Natural killer cell (primary cell): ENCODE data around the gene LHX3. TPM values are rescaled to one million over a fixed set of nuclear protein-coding genes. Genes with fewer than 3 reads are reported as not detected.

ENCODE experiments used
- ATAC-seq, 3 donors: fragments of 150-1000 bp in 2 of 3; fragments of 200-7000 bp in 1 of 3; cut with Tn5 transposase; 1 replicate in 1 of 3; 2 replicates in 2 of 3; pipeline ENCODE4 v1.10.0; 2021; ENCODE audit warnings: mild to moderate bottlenecking in 2 of 3, moderate library complexity in 2 of 3
- DNase-seq, 2 donors: peaks; one replicate each; pipeline versions ENCODE4 v3.0.0 to v3.0.0-alpha.2; 2013 to 2021; ENCODE audit warnings: mixed read lengths in 1 of 2
- H3K27ac ChIP-seq: one replicate; pipeline ENCODE4 v1.5.1; 2013; ENCODE audit warnings: mild to moderate bottlenecking, low read length
- H3K27me3 ChIP-seq: one replicate; pipeline ENCODE4 v1.6.1; 2013; ENCODE audit warnings: low read length; ENCODE audit not compliant: control insufficient read depth, insufficient read depth
- H3K36me3 ChIP-seq: one replicate; pipeline ENCODE4 v1.6.1; 2013; ENCODE audit warnings: low read length; ENCODE audit not compliant: control insufficient read depth, insufficient read depth
- H3K4me1 ChIP-seq: one replicate; pipeline ENCODE4 v1.6.1; 2013; ENCODE audit warnings: low read length; ENCODE audit not compliant: control insufficient read depth, insufficient read depth
- H3K4me3 ChIP-seq: one replicate; pipeline ENCODE4 v1.5.1; 2013; ENCODE audit warnings: low read length
- H3K9me3 ChIP-seq: one replicate; pipeline ENCODE4 v1.6.1; 2013; ENCODE audit warnings: low read length; ENCODE audit not compliant: control insufficient read depth, insufficient read depth
- H3K27ac Mint-ChIP-seq, 2 donors: one replicate each; pipeline ENCODE4 v1.8.0; 2022; ENCODE audit warnings: mild to moderate bottlenecking in 2 of 2, mixed read lengths in 2 of 2, moderate library complexity in 1 of 2
- H3K27me3 Mint-ChIP-seq, 2 donors: one replicate each; pipeline ENCODE4 v1.8.0; 2022; ENCODE audit warnings: low read depth in 2 of 2, mixed read lengths in 2 of 2
- H3K36me3 Mint-ChIP-seq: one replicate; pipeline ENCODE4 v1.8.0; 2022; ENCODE audit warnings: mixed read lengths
- H3K4me1 Mint-ChIP-seq, 2 donors: one replicate each; pipeline ENCODE4 v1.8.0; 2022; ENCODE audit warnings: mixed read lengths in 2 of 2
- H3K4me3 Mint-ChIP-seq: one replicate; pipeline ENCODE4 v1.8.0; 2022; ENCODE audit warnings: mild to moderate bottlenecking, moderate library complexity, mixed read lengths
- H3K9me3 Mint-ChIP-seq, 2 donors: one replicate each; pipeline ENCODE4 v1.8.0; 2022; ENCODE audit warnings: mixed read lengths in 2 of 2
- CTCF ChIP-seq: fragments of 200-600 bp; IDR thresholded peaks from one replicate; pipeline ENCODE4 v1.8.0; 2022; ENCODE audit warnings: antibody characterized with exemption
- WGBS: methylation state at CpG from one replicate; pipeline ENCODE4 v1.1.7; 2013; ENCODE audit warnings: missing lambda C conversion rate; ENCODE audit not compliant: insufficient coverage; 5-methylcytosine and 5-hydroxymethylcytosine counted together
- intact Hi-C: fragments of 100-400 bp; cut with micrococcal nuclease; formaldehyde crosslinking; loops from one replicate; pipeline ENCODE4 v1.14.2; 2022
- total RNA-seq, 4 donors: library from RNA; stranded (reverse); fragments of 120-200 nt in 1 of 4; gene quantifications; one replicate each; pipeline versions ENCODE4 v1.2.3 to v1.2.4, GENCODE V29; 2013 to 2022

Gene LHX3
- total RNA-seq, 3 donors from 2014 or later (not counting 1 experiment from before 2014, with no cell fraction given): 0.38 TPM; not detected in 2

- Histone ChIP-seq H3K27me3 (peaks cover 14% of the 10 kb centered on the region), H3K27ac (no peak overlapping the region), H3K4me1 (no peaks in the 10 kb centered on the region), H3K4me3 (no peak overlapping the region), H3K36me3 (no peaks in the 10 kb centered on the region), H3K9me3 (no peaks in the 10 kb centered on the region)
- Mint-ChIP-seq H3K9me3 (no peaks in the 10 kb centered on the region), H3K27me3 (peaks cover 17 to 32% of the 10 kb centered on the region in 2 donors), H3K36me3 (no peaks in the 10 kb centered on the region), H3K4me1 (no peaks in the 10 kb centered on the region), H3K27ac (no peak overlapping the region), H3K4me3 (no peak overlapping the region)
- intact Hi-C loops: no loop called here
- ATAC-seq (no peak), DNase-seq (no peak)
- no peak for TF ChIP-seq CTCF
- WGBS: 44% methylated on average over 24 of the region's 30 CpGs
Observed at GRCh38 chr9:136191099-136191959, 13.6 kb downstream of the LHX3 start.

- no peak overlapping the region for H3K4me3 ChIP-seq
- intact Hi-C loops: no loop called here
- H3K36me3 Mint-ChIP-seq: no peaks in the 10 kb centered on the region
- H3K27ac ChIP-seq: no peak overlapping the region
- no peaks in the 10 kb centered on the region for H3K4me1 ChIP-seq
- WGBS: 51% methylated on average over 11 of the region's 11 CpGs
- H3K36me3 ChIP-seq: no peaks in the 10 kb centered on the region
- peak in 1 of 3 donors; percentile 17 for ATAC-seq
- no peaks in the 10 kb centered on the region for H3K9me3 ChIP-seq
- peaks cover 14 to 27% of the 10 kb centered on the region in 2 donors for H3K27me3 Mint-ChIP-seq
- H3K27me3 ChIP-seq: peaks cover 9% of the 10 kb centered on the region
- H3K4me1 Mint-ChIP-seq: no peaks in the 10 kb centered on the region
- DNase-seq: no peak
- no peak for TF ChIP-seq CTCF
- H3K9me3 Mint-ChIP-seq: no peaks in the 10 kb centered on the region
- H3K4me3 Mint-ChIP-seq: no peak overlapping the region
- no peak overlapping the region for H3K27ac Mint-ChIP-seq
Observed at GRCh38 chr9:136190656-136191055, 14.3 kb downstream of the LHX3 start.

- peaks cover 6% of the 10 kb centered on the region for H3K27me3 ChIP-seq
- WGBS: 72% methylated on average over 6 of the region's 7 CpGs
- Mint-ChIP-seq H3K4me3 (no peak overlapping the region), H3K36me3 (no peaks in the 10 kb centered on the region), H3K27me3 (peaks cover 14 to 27% of the 10 kb centered on the region in 2 donors), H3K4me1 (no peaks in the 10 kb centered on the region), H3K9me3 (no peaks in the 10 kb centered on the region), H3K27ac (no peak overlapping the region)
- ATAC-seq (no peak), DNase-seq (no peak)
- H3K36me3 ChIP-seq: no peaks in the 10 kb centered on the region
- H3K9me3 ChIP-seq: no peaks in the 10 kb centered on the region
- TF ChIP-seq CTCF: no peak
- intact Hi-C loops: no loop called here
- H3K4me1 ChIP-seq: no peaks in the 10 kb centered on the region
- H3K4me3 ChIP-seq: no peak overlapping the region
- H3K27ac ChIP-seq: no peak overlapping the region
Observed at GRCh38 chr9:136190237-136190601, 14.7 kb downstream of the LHX3 start.
